BLaER1 treated with 17β-estradiol and CSF1 and Interleukin-3, amounts not matched to agents 10 nM and 100 nM (cell line): ENCODE results near the gene SIDT2.
A peak's percentile ranks its signal among the peaks of the same experiment; 100 is the strongest.

Source experiments
- H3K27ac ChIP-seq, 11 experiments: shearing (Covaris generic); formaldehyde crosslinking; 2 replicates each; pipeline ENCODE4 v1.8.1; 2022
- H3K27me3 ChIP-seq, 11 experiments: shearing (Covaris generic); formaldehyde crosslinking; 2 replicates each; pipeline ENCODE4 v1.8.1; 2022
- H3K36me3 ChIP-seq, 11 experiments: shearing (Covaris generic); formaldehyde crosslinking; 2 replicates each; pipeline ENCODE4 v1.8.1; 2022
- H3K4me1 ChIP-seq, 10 experiments: shearing (Covaris generic); formaldehyde crosslinking; 2 replicates each; pipeline ENCODE4 v1.8.1; 2022
- H3K4me2 ChIP-seq, 11 experiments: shearing (Covaris generic); formaldehyde crosslinking; 2 replicates each; pipeline ENCODE4 v1.8.1; 2022
- H3K4me3 ChIP-seq, 10 experiments: shearing (Covaris generic); formaldehyde crosslinking; 2 replicates each; pipeline ENCODE4 v1.8.1; 2022
- H3K9ac ChIP-seq, 11 experiments: shearing (Covaris generic); formaldehyde crosslinking; 2 replicates each; pipeline ENCODE4 v1.8.1; 2022
- H3K9me3 ChIP-seq, 11 experiments: shearing (Covaris generic); formaldehyde crosslinking; replicated peaks in 1 of 11; 2 replicates each; pipeline ENCODE4 v1.8.1; 2022
- H4K20me1 ChIP-seq, 11 experiments: shearing (Covaris generic); formaldehyde crosslinking; 2 replicates each; pipeline ENCODE4 v1.8.1; 2022
- Cebpa-rat ChIP-seq, 11 experiments: shearing (Covaris generic); IDR thresholded peaks; 2 replicates each; pipeline ENCODE4 v1.8.1; 2022

Gene SIDT2

GRCh38 chr11:117195761-117196160, 17.2 kb downstream of the SIDT2 start:
- TF ChIP-seq Cebpa-rat (IDR thresholded peaks at IDR 0.05) = no peak

GRCh38 chr11:117197006-117197405, 18.5 kb downstream of the SIDT2 start:
- peaks cover 0 to 12% (median 0%) of the 10 kb centered on the region in 11 experiments; a peak in 2 of 22 replicates for H4K20me1 ChIP-seq
- no peaks in the 10 kb centered on the region for H3K9me3 ChIP-seq
- H3K9ac ChIP-seq = no peak overlapping the region
- peaks cover 0 to 66% (median 59%) of the 10 kb centered on the region in 11 experiments; a peak in 19 of 22 replicates for H3K36me3 ChIP-seq
- no peaks in the 10 kb centered on the region for H3K27me3 ChIP-seq
- H3K4me3 ChIP-seq = no peak overlapping the region
- H3K27ac ChIP-seq = peak overlapping the region in 1 of 11 experiments; percentile 44; a peak in 1 of 22 replicates
- H3K4me2 ChIP-seq = no peak overlapping the region
- H3K4me1 ChIP-seq = peaks cover 21 to 51% (median 27%) of the 10 kb centered on the region in 10 experiments
- no peak for TF ChIP-seq Cebpa-rat (IDR thresholded peaks at IDR 0.05)

More at GRCh38 chr11:117195761-117196160, 17.2 kb downstream of the SIDT2 start:
- Histone ChIP-seq H3K27ac (peak overlapping the region in 7 of 11 experiments; percentile 34 to 65 (median 44); a peak in 12 of 22 replicates), H3K9me3 (no peaks in the 10 kb centered on the region), H3K9ac (peak overlapping the region in 4 of 11 experiments; percentile 1 to 15 (median 7); a peak in 3 of 22 replicates), H3K4me2 (peak overlapping the region in 10 of 11 experiments; percentile 16 to 60 (median 44); a peak in 16 of 22 replicates), H3K27me3 (no peaks in the 10 kb centered on the region), H3K4me3 (no peak overlapping the region), H4K20me1 (peaks cover 0 to 12% (median 0%) of the 10 kb centered on the region in 11 experiments; a peak in 1 of 22 replicates), H3K4me1 (peaks cover 13 to 51% (median 30%) of the 10 kb centered on the region in 10 experiments), H3K36me3 (peaks cover 0 to 78% (median 69%) of the 10 kb centered on the region in 11 experiments; a peak in 19 of 22 replicates)

GRCh38 chr11:117197516-117198456, 19.2 kb downstream of the SIDT2 start:
- Histone ChIP-seq H4K20me1 (peaks cover 0 to 14% (median 0%) of the 10 kb centered on the region in 11 experiments; a peak in 2 of 22 replicates), H3K9me3 (no peaks in the 10 kb centered on the region), H3K9ac (no peak overlapping the region), H3K4me2 (no peak overlapping the region), H3K27me3 (no peaks in the 10 kb centered on the region), H3K4me3 (no peak overlapping the region), H3K4me1 (peaks cover 24 to 47% (median 28%) of the 10 kb centered on the region in 10 experiments), H3K27ac (no peak overlapping the region), H3K36me3 (peaks cover 0 to 66% (median 51%) of the 10 kb centered on the region in 11 experiments; a peak in 19 of 22 replicates)
- TF ChIP-seq Cebpa-rat (IDR thresholded peaks at IDR 0.05) = no peak

- Histone ChIP-seq H3K4me1 (peaks cover 21 to 41% (median 24%) of the 10 kb centered on the region in 10 experiments; a peak in 19 of 20 replicates), H3K4me3 (no peak overlapping the region), H3K36me3 (peaks cover 0 to 66% (median 46%) of the 10 kb centered on the region in 11 experiments; a peak in 18 of 22 replicates), H3K9me3 (no peaks in the 10 kb centered on the region), H3K9ac (no peak overlapping the region), H3K4me2 (no peak overlapping the region), H4K20me1 (peaks cover 0 to 18% (median 0%) of the 10 kb centered on the region in 11 experiments; a peak in 2 of 22 replicates), H3K27ac (no peak overlapping the region), H3K27me3 (no peaks in the 10 kb centered on the region)
- TF ChIP-seq Cebpa-rat (IDR thresholded peaks at IDR 0.05) = no peak
Observed at GRCh38 chr11:117198613-117199012, 20.1 kb downstream of the SIDT2 start.

- H3K9me3 ChIP-seq = no peaks in the 10 kb centered on the region
- H3K27ac ChIP-seq = no peak within 1 kb of the TSS
- TF ChIP-seq Cebpa-rat (IDR thresholded peaks at IDR 0.05) = no peak
- no peaks in the 10 kb centered on the region for H3K27me3 ChIP-seq
- 0 out of 22 replicates have a peak within 1 kb of the TSS, but pooled peaks of 1 of the 11 experiments have one; percentile 15 for H3K9ac ChIP-seq
- H3K4me2 ChIP-seq = no peak within 1 kb of the TSS
- peaks cover 6 to 66% (median 46%) of the 10 kb centered on the region in 11 experiments; a peak in 18 of 22 replicates for H3K36me3 ChIP-seq
- peaks cover 21 to 39% (median 24%) of the 10 kb centered on the region in 10 experiments; a peak in 19 of 20 replicates for H3K4me1 ChIP-seq
- H4K20me1 ChIP-seq = peaks cover 0 to 22% (median 0%) of the 10 kb centered on the region in 11 experiments; a peak in 3 of 22 replicates
- no peak within 1 kb of the TSS for H3K4me3 ChIP-seq
Observed at GRCh38 chr11:117199053-117199915, 20.7 kb downstream of the SIDT2 start, which contains the start of gene TAGLN. Gene TAGLN (plus strand): TSS chr11:117199370. CDS start chr11:117203014, 3,644 bp downstream.

- H3K4me2 ChIP-seq = no peak overlapping the region
- H3K9ac ChIP-seq = no peak overlapping the region
- no peak overlapping the region for H3K4me3 ChIP-seq
Observed at GRCh38 chr11:117199916-117200812, 21.6 kb downstream of the SIDT2 start.

GRCh38 chr11:117200813-117201657, 22.5 kb downstream of the SIDT2 start:
- Histone ChIP-seq H3K4me3 (no peak overlapping the region), H3K27me3 (no peaks in the 10 kb centered on the region), H3K27ac (peak overlapping the region in 4 of 11 experiments; percentile 0 to 29 (median 26); a peak in 4 of 22 replicates), H3K9me3 (no peaks in the 10 kb centered on the region), H3K36me3 (peaks cover 20 to 68% (median 46%) of the 10 kb centered on the region in 11 experiments), H3K4me1 (peaks cover 11 to 22% (median 13%) of the 10 kb centered on the region in 10 experiments; a peak in 16 of 20 replicates), H3K4me2 (peak overlapping the region in 5 of 11 experiments; percentile 6 to 37 (median 16); a peak in 5 of 22 replicates), H4K20me1 (peaks cover 0 to 28% (median 0%) of the 10 kb centered on the region in 11 experiments; a peak in 3 of 22 replicates), H3K9ac (peak overlapping the region in 3 of 11 experiments; percentile 11 to 30 (median 16); a peak in 1 of 22 replicates)
- no peak for TF ChIP-seq Cebpa-rat (IDR thresholded peaks at IDR 0.05)

More at GRCh38 chr11:117199916-117200812, 21.6 kb downstream of the SIDT2 start:
- peaks cover 18 to 31% (median 22%) of the 10 kb centered on the region in 10 experiments; a peak in 19 of 20 replicates for H3K4me1 ChIP-seq
- H3K27me3 ChIP-seq = no peaks in the 10 kb centered on the region
- H3K36me3 ChIP-seq = peaks cover 15 to 70% (median 49%) of the 10 kb centered on the region in 11 experiments
- H3K27ac ChIP-seq = no peak overlapping the region
- H3K9me3 ChIP-seq = no peaks in the 10 kb centered on the region
- TF ChIP-seq Cebpa-rat (IDR thresholded peaks at IDR 0.05) = no peak
- peaks cover 0 to 25% (median 0%) of the 10 kb centered on the region in 11 experiments; a peak in 3 of 22 replicates for H4K20me1 ChIP-seq
